Uterus (tissue), 2 donors: ENCODE results near the gene CAMK1.

Experiments
- POLR2A ChIP-seq, 2 donors: fragments of 450-650 bp; IDR thresholded peaks; one replicate each; pipeline ENCODE4 v1.6.1; 2016; ENCODE audit warnings: antibody characterized with exemption in 2 of 2, mild to moderate bottlenecking in 1 of 2, moderate library complexity in 1 of 2
- TF ChIP-seq, protein P1 (sequence below), 4 experiments: fragments of 200-600 bp in 2 of 4; fragments of 450-650 bp in 2 of 4; sonication (generic) in 2 of 4; IDR thresholded peaks; one replicate each; pipeline ENCODE4 v1.5.1; 2016 to 2019; ENCODE audit warnings: antibody characterized with exemption in 4 of 4, mild to moderate bottlenecking in 2 of 4, moderate library complexity in 1 of 4

DNA sequence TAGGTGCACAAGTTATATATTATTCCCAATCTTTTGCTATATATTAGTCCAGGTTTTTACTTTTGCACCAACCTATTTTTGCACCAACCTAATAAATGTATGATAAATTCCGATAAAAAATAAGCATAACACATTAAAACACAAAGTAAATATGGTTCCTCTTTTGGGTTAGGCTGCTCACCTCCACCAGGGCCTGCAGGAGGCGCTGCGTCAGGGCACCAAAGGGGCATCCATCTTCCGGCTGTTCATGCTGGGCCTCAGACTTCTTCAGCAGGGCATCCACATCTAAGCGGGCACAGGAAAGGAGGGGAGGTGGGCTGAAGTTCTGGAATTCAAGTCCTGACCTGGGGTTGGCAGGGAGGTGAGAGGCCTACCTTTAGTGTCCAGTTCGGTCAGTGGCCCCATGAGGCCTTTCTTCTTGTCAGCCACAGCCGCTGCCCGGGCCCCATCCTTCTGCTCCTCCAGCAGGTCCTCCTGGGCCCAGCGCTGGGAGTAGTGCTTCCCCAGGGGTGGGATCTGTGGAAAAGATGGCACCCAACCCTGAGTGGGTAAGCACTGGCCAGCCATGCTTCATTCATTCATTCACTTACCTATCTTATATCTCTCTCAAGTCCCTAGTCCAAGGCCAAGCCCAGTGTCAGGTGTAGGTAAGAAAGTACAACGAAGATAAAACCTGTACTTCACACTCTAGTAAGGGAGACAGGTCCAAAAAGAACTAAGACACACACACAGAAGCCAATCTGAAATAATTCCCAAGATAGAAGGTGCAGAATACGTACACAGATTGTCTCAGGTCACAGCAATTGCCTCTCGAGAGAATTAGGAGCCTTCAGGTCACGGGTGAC is 17.3 kb upstream of the CAMK1 start:
- TF ChIP-seq, protein P1, sequence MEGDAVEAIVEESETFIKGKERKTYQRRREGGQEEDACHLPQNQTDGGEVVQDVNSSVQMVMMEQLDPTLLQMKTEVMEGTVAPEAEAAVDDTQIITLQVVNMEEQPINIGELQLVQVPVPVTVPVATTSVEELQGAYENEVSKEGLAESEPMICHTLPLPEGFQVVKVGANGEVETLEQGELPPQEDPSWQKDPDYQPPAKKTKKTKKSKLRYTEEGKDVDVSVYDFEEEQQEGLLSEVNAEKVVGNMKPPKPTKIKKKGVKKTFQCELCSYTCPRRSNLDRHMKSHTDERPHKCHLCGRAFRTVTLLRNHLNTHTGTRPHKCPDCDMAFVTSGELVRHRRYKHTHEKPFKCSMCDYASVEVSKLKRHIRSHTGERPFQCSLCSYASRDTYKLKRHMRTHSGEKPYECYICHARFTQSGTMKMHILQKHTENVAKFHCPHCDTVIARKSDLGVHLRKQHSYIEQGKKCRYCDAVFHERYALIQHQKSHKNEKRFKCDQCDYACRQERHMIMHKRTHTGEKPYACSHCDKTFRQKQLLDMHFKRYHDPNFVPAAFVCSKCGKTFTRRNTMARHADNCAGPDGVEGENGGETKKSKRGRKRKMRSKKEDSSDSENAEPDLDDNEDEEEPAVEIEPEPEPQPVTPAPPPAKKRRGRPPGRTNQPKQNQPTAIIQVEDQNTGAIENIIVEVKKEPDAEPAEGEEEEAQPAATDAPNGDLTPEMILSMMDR (IDR thresholded peaks at IDR 0.05): no peak
- TF ChIP-seq POLR2A (IDR thresholded peaks at IDR 0.05): no peak
